K562 (cell line): ENCODE results near the gene RTF1. TPM values are rescaled to one million over a fixed set of nuclear protein-coding genes. Genes with fewer than 3 reads are reported as not detected.

Experiments
- HDAC6 ChIP-seq: IDR thresholded peaks from 2 replicates; pipeline ENCODE4 v1.6.1; 2012; ENCODE audit warnings: low read depth, mild to moderate bottlenecking, control low read depth, inconsistent platforms, low read length, moderate library complexity
- KDM1A ChIP-seq, 2 experiments: fragments of 450-650 bp; IDR thresholded peaks; 2 replicates each; pipeline ENCODE4 v1.6.1; 2016; ENCODE audit warnings: mild to moderate bottlenecking in 2 of 2
- PHF21A ChIP-seq: fragments of 450-650 bp; IDR thresholded peaks from 2 replicates; pipeline ENCODE4 v1.6.1; 2017; ENCODE audit warnings: low read depth, borderline replicate concordance
- POLR2G ChIP-seq: fragments of 200-400 bp; formaldehyde crosslinking; IDR thresholded peaks from 2 replicates; pipeline ENCODE4 v1.6.1; 2017; ENCODE audit warnings: low read depth, mild to moderate bottlenecking, antibody characterized with exemption, low read length, moderate library complexity
- REST ChIP-seq, 2 experiments: fragments of 450-650 bp; formaldehyde crosslinking in 1 of 2; IDR thresholded peaks; 2 replicates each; pipeline versions ENCODE4 v1.4.0 to v1.6.1; 2014 to 2020; ENCODE audit warnings: mild to moderate bottlenecking in 2 of 2, borderline replicate concordance in 1 of 2, low read depth in 1 of 2
- SIX5 ChIP-seq, 2 experiments: IDR thresholded peaks; 2 replicates each; pipeline ENCODE4 v1.6.1; 2011; ENCODE audit warnings: low read length in 2 of 2, borderline replicate concordance in 1 of 2, low read depth in 1 of 2, mild to moderate bottlenecking in 1 of 2, moderate library complexity in 1 of 2; ENCODE audit not compliant: insufficient read depth in 1 of 2
- TFAP4 ChIP-seq: sonication (generic); formaldehyde crosslinking; IDR thresholded peaks from 2 replicates; pipeline ENCODE4 v1.8.0; 2022; ENCODE audit warnings: missing genetic modification reagents, mild to moderate bottlenecking, moderate library complexity, borderline replicate concordance
- VEZF1 ChIP-seq: fragments of 200-800 bp; sonication (Bioruptor generic); IDR thresholded peaks from 2 replicates; pipeline ENCODE4 v1.6.1; 2017; ENCODE audit warnings: missing genetic modification characterization, missing compliant biosample characterization
- ZKSCAN8 ChIP-seq: fragments of 200-800 bp; sonication (Bioruptor generic); IDR thresholded peaks from 2 replicates; pipeline ENCODE4 v1.6.1; 2016; ENCODE audit warnings: missing genetic modification characterization, missing compliant biosample characterization
- ZNF354B ChIP-seq: fragments of 250-450 bp; sonication (Bioruptor Pico); IDR thresholded peaks from 2 replicates; pipeline ENCODE4 v1.4.0; 2020
- ZNF592 ChIP-seq: fragments of 450-650 bp; IDR thresholded peaks from 2 replicates; pipeline ENCODE4 v1.6.1; 2017; ENCODE audit warnings: antibody characterized with exemption, mild to moderate bottlenecking
- polyA plus RNA-seq, 8 experiments: library from polyadenylated mRNA; depleted of rRNA in 4 of 8; stranded (reverse) in 5 of 8; unstranded in 3 of 8; fragments of >200 nt; fragmentation: Nextera tagmentation in 2 of 8; fragmentation: Illumina TruSeq in 1 of 8; extraction: Ambion mirVana in 2 of 8; extraction: Trizol in 1 of 8; gene quantifications; 2 replicates each; pipeline versions ENCODE4 v1.2.1 to v1.2.3, GENCODE V29; 2011 to 2014; ENCODE audit warnings: inconsistent platforms in 1 of 8, missing spikeins in 1 of 8
- total RNA-seq, 7 experiments: library from RNA; depleted of rRNA in 6 of 7; stranded (reverse); fragments of >200 nt in 6 of 7; fragmentation: Illumina TruSeq in 2 of 7; extraction: Trizol in 2 of 7; gene quantifications; 2 replicates each; pipeline versions ENCODE4 v1.2.1 to v1.2.3, GENCODE V29; 2011 to 2021; ENCODE audit warnings: low replicate concordance in 1 of 7

Gene RTF1
- total and polyA plus RNA-seq, 9 of the 15 experiments (the other 6 are each of a cell fraction or from before 2014, with no cell fraction given), result 7.6 to 69.5 (median 31.5) TPM

- TF ChIP-seq SIX5 (IDR thresholded peaks at IDR 0.05; ENCODE audit: borderline replicate concordance in 1 of 2, insufficient read depth in 1 of 2, low read depth in 1 of 2, low read length in 2 of 2), result no peak
- TF ChIP-seq POLR2G, result peak; percentile 38; the same call in 1 of the 2 replicates
- no peak for TF ChIP-seq PHF21A
- no peak for TF ChIP-seq REST (IDR thresholded peaks at IDR 0.05; ENCODE audit: borderline replicate concordance)
- no peak for TF ChIP-seq REST (CRISPR knock-in tag; IDR thresholded peaks at IDR 0.05; ENCODE audit: low read depth)
- TF ChIP-seq ZKSCAN8, result no peak
- no peak for TF ChIP-seq ZNF354B (CRISPR knock-in tag)
- TF ChIP-seq ZNF592, result peak; percentile 34
- peak; percentile 52; the same call in 1 of the 2 replicates for TF ChIP-seq TFAP4
- no peak for TF ChIP-seq KDM1A (IDR thresholded peaks at IDR 0.05)
- no peak for TF ChIP-seq HDAC6
- TF ChIP-seq VEZF1, result no peak; the same call in none of the 2 replicates
Observed at GRCh38 chr15:41494190-41494921, 77.5 kb downstream of the RTF1 start (continued).
